HEK293 (cell line): ENCODE measurements around the gene SLC26A1.

Experiments
- CTCF ChIA-PET: fragments of 350-600 bp; formaldehyde crosslinking; extraction: SDS; loops from one replicate; lab custom pipeline; 2021; ENCODE audit warnings: antibody characterized with exemption; lab: Yijun Ruan, JAX
- POLR2A ChIA-PET: fragments of 300-600 bp; formaldehyde crosslinking; extraction: SDS; loops from one replicate; lab custom pipeline; 2020; ENCODE audit warnings: antibody characterized with exemption, inconsistent platforms; lab: Yijun Ruan, JAX
- H3K27ac ChIP-seq: fragments of 200-500 bp; sonication (Bioruptor generic); 2 replicates; pipeline ENCODE4 v1.5.1; 2014; ENCODE audit warnings: low read depth, low read length, control low read depth, inconsistent platforms; ENCODE audit errors: extremely low read depth
- H3K36me3 ChIP-seq, 2 experiments: fragments of 200-500 bp in 1 of 2; sonication (Bioruptor generic) in 1 of 2; 1 replicate in 1 of 2; 2 replicates in 1 of 2; pipeline ENCODE4 v1.5.1; 2014 to 2017; ENCODE audit warnings: inconsistent platforms in 2 of 2, low read length in 2 of 2; ENCODE audit not compliant: control insufficient read depth in 2 of 2, insufficient read depth in 1 of 2
- H3K4me1 ChIP-seq: fragments of 200-500 bp; sonication (Bioruptor generic); 2 replicates; pipeline ENCODE4 v1.5.1; 2014; ENCODE audit warnings: mild to moderate bottlenecking, low read length, inconsistent platforms; ENCODE audit not compliant: control insufficient read depth, insufficient read depth
- H3K4me3 ChIP-seq: 2 replicates; pipeline ENCODE4 v1.5.1; 2011; ENCODE audit warnings: low read depth, mild to moderate bottlenecking, control low read depth, low read length, moderate library complexity
- H3K9me3 ChIP-seq: fragments of 200-500 bp; sonication (Bioruptor generic); 2 replicates; pipeline ENCODE4 v1.5.1; 2014; ENCODE audit warnings: low read depth, low read length, inconsistent platforms; ENCODE audit not compliant: control insufficient read depth, insufficient read depth
- EGR2 ChIP-seq: fragments of 450-650 bp; formaldehyde crosslinking; IDR thresholded peaks from 2 replicates; pipeline ENCODE4 v1.5.1; 2016; ENCODE audit warnings: low read depth, missing biosample characterization, missing genetic modification characterization
- HIC1 ChIP-seq: fragments of 450-650 bp; formaldehyde crosslinking; IDR thresholded peaks from 2 replicates; pipeline ENCODE4 v1.5.1; 2016; ENCODE audit warnings: missing biosample characterization, missing genetic modification characterization
- KLF16 ChIP-seq: fragments of 450-650 bp; formaldehyde crosslinking; IDR thresholded peaks from 2 replicates; pipeline ENCODE4 v1.5.1; 2017; ENCODE audit warnings: missing biosample characterization, missing genetic modification characterization
- OVOL3 ChIP-seq: fragments of 450-650 bp; formaldehyde crosslinking; IDR thresholded peaks from 2 replicates; pipeline ENCODE4 v1.5.1; 2016; ENCODE audit warnings: missing biosample characterization, missing genetic modification characterization
- TRIM28 ChIP-seq: IDR thresholded peaks from 2 replicates; pipeline ENCODE4 v1.6.1; 2011; ENCODE audit warnings: low read length, control low read depth, borderline replicate concordance
- ZBTB17 ChIP-seq: fragments of 450-650 bp; formaldehyde crosslinking; IDR thresholded peaks from 2 replicates; pipeline ENCODE4 v1.5.1; 2016; ENCODE audit warnings: missing biosample characterization, missing genetic modification characterization
- ZNF138 ChIP-seq: fragments of 450-650 bp; formaldehyde crosslinking; IDR thresholded peaks from 2 replicates; pipeline ENCODE4 v1.5.1; 2016; ENCODE audit warnings: missing biosample characterization, missing genetic modification characterization, borderline replicate concordance
- ZNF157 ChIP-seq: fragments of 450-650 bp; formaldehyde crosslinking; IDR thresholded peaks from 2 replicates; pipeline ENCODE4 v1.5.1; 2016; ENCODE audit warnings: missing biosample characterization, missing genetic modification characterization
- ZNF211 ChIP-seq: fragments of 450-650 bp; formaldehyde crosslinking; IDR thresholded peaks from 2 replicates; pipeline ENCODE4 v1.5.1; 2016; ENCODE audit warnings: low read depth, missing biosample characterization, missing genetic modification characterization
- ZNF248 ChIP-seq: fragments of 450-650 bp; formaldehyde crosslinking; IDR thresholded peaks from 2 replicates; pipeline ENCODE4 v1.5.1; 2017; ENCODE audit warnings: missing biosample characterization, missing genetic modification characterization
- ZNF26 ChIP-seq: fragments of 450-650 bp; formaldehyde crosslinking; IDR thresholded peaks from 2 replicates; pipeline ENCODE4 v1.5.1; 2016; ENCODE audit warnings: missing biosample characterization, missing genetic modification characterization
- ZNF354C ChIP-seq: fragments of 450-650 bp; formaldehyde crosslinking; IDR thresholded peaks from 2 replicates; pipeline ENCODE4 v1.5.1; 2016; ENCODE audit warnings: missing biosample characterization, missing genetic modification characterization, low read depth, borderline replicate concordance
- ZNF449 ChIP-seq: fragments of 450-650 bp; formaldehyde crosslinking; IDR thresholded peaks from 2 replicates; pipeline ENCODE4 v1.5.1; 2017; ENCODE audit warnings: missing biosample characterization, mild to moderate bottlenecking, missing genetic modification characterization, moderate library complexity
- ZNF510 ChIP-seq: fragments of 450-650 bp; formaldehyde crosslinking; IDR thresholded peaks from 2 replicates; pipeline ENCODE4 v1.5.1; 2018; ENCODE audit warnings: mild to moderate bottlenecking, missing genetic modification characterization, missing biosample characterization; ENCODE audit not compliant: insufficient replicate concordance
- ZNF658 ChIP-seq: fragments of 450-650 bp; formaldehyde crosslinking; IDR thresholded peaks from 2 replicates; pipeline ENCODE4; 2016; ENCODE audit warnings: missing biosample characterization, missing genetic modification characterization
- ZNF830 ChIP-seq: fragments of 450-650 bp; IDR thresholded peaks from 2 replicates; pipeline ENCODE4 v1.5.0; 2018; ENCODE audit warnings: missing biosample characterization, missing genetic modification characterization, low read depth, mild to moderate bottlenecking, moderate library complexity
- ZSCAN18 ChIP-seq: fragments of 450-650 bp; formaldehyde crosslinking; IDR thresholded peaks from 2 replicates; pipeline ENCODE4 v1.5.1; 2016; ENCODE audit warnings: missing biosample characterization, missing genetic modification characterization
- TF ChIP-seq, protein P1 (sequence below): fragments of 450-650 bp; formaldehyde crosslinking; IDR thresholded peaks from 2 replicates; pipeline ENCODE4 v1.5.1; 2016; ENCODE audit warnings: missing biosample characterization, missing genetic modification characterization
- TF ChIP-seq, protein P2 (sequence below): fragments of 450-650 bp; formaldehyde crosslinking; IDR thresholded peaks from 2 replicates; pipeline ENCODE4 v1.5.1; 2016; ENCODE audit warnings: missing biosample characterization, missing genetic modification characterization, low read depth

SLC26A1 gene

DNA sequence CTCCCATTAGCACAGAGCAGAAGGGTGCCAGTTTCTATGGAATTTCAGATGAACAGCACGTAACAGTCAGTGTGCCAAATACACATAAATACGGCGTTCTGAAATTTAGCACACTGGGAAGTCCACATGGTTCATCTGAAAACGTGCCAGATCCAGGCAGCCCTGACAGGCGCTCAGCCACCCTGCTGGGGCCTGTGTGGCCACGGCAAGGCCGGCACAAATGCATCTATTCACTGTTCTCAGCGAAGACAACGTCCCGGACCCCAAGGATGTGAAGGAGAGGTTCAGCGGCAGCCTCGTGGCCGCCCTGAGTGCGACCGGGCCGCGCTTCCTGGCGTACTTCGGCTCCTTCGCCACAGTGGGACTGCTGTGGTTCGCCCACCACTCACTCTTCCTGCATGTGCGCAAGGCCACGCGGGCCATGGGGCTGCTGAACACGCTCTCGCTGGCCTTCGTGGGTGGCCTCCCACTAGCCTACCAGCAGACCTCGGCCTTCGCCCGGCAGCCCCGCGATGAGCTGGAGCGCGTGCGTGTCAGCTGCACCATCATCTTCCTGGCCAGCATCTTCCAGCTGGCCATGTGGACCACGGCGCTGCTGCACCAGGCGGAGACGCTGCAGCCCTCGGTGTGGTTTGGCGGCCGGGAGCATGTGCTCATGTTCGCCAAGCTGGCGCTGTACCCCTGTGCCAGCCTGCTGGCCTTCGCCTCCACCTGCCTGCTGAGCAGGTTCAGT, 35.5 kb downstream of the SLC26A1 start:
- Histone ChIP-seq H3K36me3 (peaks cover 0 to 55% of the 10 kb centered on the region in 2 experiments; a peak in 1 of 3 replicates), H3K4me3 (no peak overlapping the region), H3K9me3 (no peaks in the 10 kb centered on the region), H3K27ac (no peak overlapping the region), H3K4me1 (no peaks in the 10 kb centered on the region)
- 0 out of 2 replicates have a peak, but pooled peaks have one; percentile 18 for TF ChIP-seq HIC1
- no peak for TF ChIP-seq ZNF248
- POLR2A ChIA-PET: no interaction called here
- CTCF ChIA-PET: no interaction called here

DNA sequence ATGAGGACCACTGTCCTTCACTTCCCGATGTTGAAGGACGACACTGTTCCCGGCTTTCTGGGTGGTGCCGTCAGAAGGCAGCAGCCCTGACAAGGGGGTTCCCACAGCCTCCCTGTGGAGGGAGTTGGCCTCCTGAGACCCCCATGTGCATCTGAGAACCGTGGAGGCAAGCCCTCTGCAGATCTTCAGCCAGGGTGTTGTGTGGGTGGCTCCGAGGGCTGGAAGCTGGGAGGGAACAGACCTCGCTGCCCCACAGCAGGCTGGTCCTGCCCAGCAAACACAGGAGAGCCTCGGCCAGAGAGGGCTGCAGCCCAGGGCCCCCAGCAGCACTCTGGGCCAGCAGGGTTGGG, 36.0 kb downstream of the SLC26A1 start:
- Histone ChIP-seq H3K36me3 (peaks cover 0 to 50% of the 10 kb centered on the region in 2 experiments; a peak in 1 of 3 replicates), H3K4me1 (no peaks in the 10 kb centered on the region), H3K9me3 (no peaks in the 10 kb centered on the region), H3K4me3 (no peak overlapping the region), H3K27ac (no peak overlapping the region)
- ChIA-PET POLR2A (no interaction called here), CTCF (no interaction called here)
- TF ChIP-seq ZNF138: no peak
- no peak for TF ChIP-seq EGR2 (tag by site-specific recombination)
- TF ChIP-seq, protein P1, sequence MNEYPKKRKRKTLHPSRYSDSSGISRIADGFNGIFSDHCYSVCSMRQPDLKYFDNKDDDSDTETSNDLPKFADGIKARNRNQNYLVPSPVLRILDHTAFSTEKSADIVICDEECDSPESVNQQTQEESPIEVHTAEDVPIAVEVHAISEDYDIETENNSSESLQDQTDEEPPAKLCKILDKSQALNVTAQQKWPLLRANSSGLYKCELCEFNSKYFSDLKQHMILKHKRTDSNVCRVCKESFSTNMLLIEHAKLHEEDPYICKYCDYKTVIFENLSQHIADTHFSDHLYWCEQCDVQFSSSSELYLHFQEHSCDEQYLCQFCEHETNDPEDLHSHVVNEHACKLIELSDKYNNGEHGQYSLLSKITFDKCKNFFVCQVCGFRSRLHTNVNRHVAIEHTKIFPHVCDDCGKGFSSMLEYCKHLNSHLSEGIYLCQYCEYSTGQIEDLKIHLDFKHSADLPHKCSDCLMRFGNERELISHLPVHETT (tag by site-specific recombination): no peak
- TF ChIP-seq OVOL3: no peak
- TF ChIP-seq ZNF830 (tag by site-specific recombination): no peak
- TF ChIP-seq ZBTB17 (tag by site-specific recombination): no peak
- no peak for TF ChIP-seq ZNF658
- TF ChIP-seq ZNF449 (tag by site-specific recombination): no peak
- no peak for TF ChIP-seq ZNF26
- no peak for TF ChIP-seq ZNF157 (tag by site-specific recombination)
- no peak for TF ChIP-seq ZNF354C

DNA sequence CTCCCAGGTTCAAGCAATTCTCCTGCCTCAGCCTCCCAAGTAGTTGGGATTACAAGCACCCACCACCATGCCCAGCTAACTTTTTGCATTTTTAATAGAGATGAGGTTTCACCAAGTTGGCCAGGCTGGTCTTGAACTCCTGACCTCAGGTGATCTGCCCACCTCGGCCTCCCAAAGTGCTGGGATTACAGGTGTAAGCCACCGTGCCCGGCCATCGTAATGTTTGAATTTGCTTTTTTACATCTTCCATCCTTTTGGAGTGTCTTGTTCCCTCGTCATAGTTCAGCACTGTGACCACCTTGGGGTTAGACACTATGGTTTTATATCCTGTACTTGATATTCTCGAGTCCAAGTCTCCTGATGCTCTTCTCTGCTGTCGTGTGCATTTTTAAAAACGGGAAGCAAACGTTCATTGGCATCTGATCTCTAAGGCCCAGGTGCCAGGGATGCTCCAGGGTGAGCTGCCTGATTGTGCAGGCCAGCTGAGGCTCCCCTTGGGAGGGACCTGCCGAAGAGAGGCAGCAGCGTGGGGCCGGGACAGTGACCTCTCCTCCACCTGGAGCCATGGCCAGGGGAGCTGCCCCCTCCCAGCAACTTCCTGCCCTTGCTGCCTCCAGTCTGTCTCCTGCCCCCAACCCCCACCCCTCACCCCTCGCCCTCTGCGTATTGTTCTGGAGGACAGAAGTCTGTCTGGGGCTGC, 36.5 kb downstream of the SLC26A1 start:
- POLR2A ChIA-PET: no interaction called here
- Histone ChIP-seq H3K4me3 (no peak overlapping the region), H3K9me3 (no peaks in the 10 kb centered on the region), H3K36me3 (peaks cover 0 to 44% of the 10 kb centered on the region in 2 experiments; a peak in 1 of 3 replicates), H3K4me1 (no peaks in the 10 kb centered on the region), H3K27ac (no peak overlapping the region)
- CTCF ChIA-PET: no interaction called here
- TF ChIP-seq, protein P2, sequence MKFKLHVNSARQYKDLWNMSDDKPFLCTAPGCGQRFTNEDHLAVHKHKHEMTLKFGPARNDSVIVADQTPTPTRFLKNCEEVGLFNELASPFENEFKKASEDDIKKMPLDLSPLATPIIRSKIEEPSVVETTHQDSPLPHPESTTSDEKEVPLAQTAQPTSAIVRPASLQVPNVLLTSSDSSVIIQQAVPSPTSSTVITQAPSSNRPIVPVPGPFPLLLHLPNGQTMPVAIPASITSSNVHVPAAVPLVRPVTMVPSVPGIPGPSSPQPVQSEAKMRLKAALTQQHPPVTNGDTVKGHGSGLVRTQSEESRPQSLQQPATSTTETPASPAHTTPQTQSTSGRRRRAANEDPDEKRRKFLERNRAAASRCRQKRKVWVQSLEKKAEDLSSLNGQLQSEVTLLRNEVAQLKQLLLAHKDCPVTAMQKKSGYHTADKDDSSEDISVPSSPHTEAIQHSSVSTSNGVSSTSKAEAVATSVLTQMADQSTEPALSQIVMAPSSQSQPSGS (tag by site-specific recombination): no peak
- TF ChIP-seq ZSCAN18 (tag by site-specific recombination): no peak
- TF ChIP-seq TRIM28: no peak
- no peak for TF ChIP-seq ZNF211
- no peak for TF ChIP-seq EGR2 (tag by site-specific recombination)
- TF ChIP-seq ZNF510 (tag by site-specific recombination): no peak
- TF ChIP-seq KLF16 (tag by site-specific recombination): no peak
